Activated naive CD8-positive, alpha-beta T cell (primary cell): ENCODE results near the gene TEN1.

ENCODE experiments used
- H3K27ac Mint-ChIP-seq: one replicate; pipeline ENCODE4 v1.8.0; 2021; ENCODE audit warnings: mixed read lengths
- H3K27me3 Mint-ChIP-seq: one replicate; pipeline ENCODE4 v1.8.0; 2021; ENCODE audit warnings: mixed read lengths
- H3K36me3 Mint-ChIP-seq: one replicate; pipeline ENCODE4 v1.8.0; 2021; ENCODE audit warnings: mixed read lengths
- H3K4me1 Mint-ChIP-seq: one replicate; pipeline ENCODE4 v1.8.0; 2021; ENCODE audit warnings: low read depth, mixed read lengths
- H3K4me3 Mint-ChIP-seq: one replicate; pipeline ENCODE4 v1.8.0; 2021; ENCODE audit warnings: mild to moderate bottlenecking, mixed read lengths
- H3K9me3 Mint-ChIP-seq: one replicate; pipeline ENCODE4 v1.8.0; 2021; ENCODE audit warnings: low read depth, mixed read lengths

The TEN1 gene

GRCh38 chr17:75994802-75995370 lies 15.8 kb downstream of the TEN1 start:
- no peaks in the 10 kb centered on the region for H3K9me3 Mint-ChIP-seq
- H3K27me3 Mint-ChIP-seq, result no peaks in the 10 kb centered on the region
- H3K27ac Mint-ChIP-seq, result no peak overlapping the region
- peaks cover 4% of the 10 kb centered on the region for H3K36me3 Mint-ChIP-seq
- peaks cover 13% of the 10 kb centered on the region for H3K4me1 Mint-ChIP-seq
- no peak overlapping the region for H3K4me3 Mint-ChIP-seq

GRCh38 chr17:75995385-75995925 lies 16.4 kb downstream of the TEN1 start:
- no peak overlapping the region for H3K4me3 Mint-ChIP-seq
- H3K9me3 Mint-ChIP-seq, result no peaks in the 10 kb centered on the region
- H3K4me1 Mint-ChIP-seq, result peaks cover 13% of the 10 kb centered on the region
- no peaks in the 10 kb centered on the region for H3K27me3 Mint-ChIP-seq
- H3K36me3 Mint-ChIP-seq, result peaks cover 4% of the 10 kb centered on the region
- H3K27ac Mint-ChIP-seq, result no peak overlapping the region

- Mint-ChIP-seq H3K27ac (peak overlapping the region; percentile 81), H3K36me3 (no peaks in the 10 kb centered on the region), H3K4me1 (peaks cover 13% of the 10 kb centered on the region), H3K27me3 (no peaks in the 10 kb centered on the region), H3K9me3 (no peaks in the 10 kb centered on the region), H3K4me3 (peak overlapping the region; percentile 54)
Measured at GRCh38 chr17:75996665-75997590, 17.9 kb downstream of the TEN1 start.

- H3K27me3 Mint-ChIP-seq, result no peaks in the 10 kb centered on the region
- no peaks in the 10 kb centered on the region for H3K9me3 Mint-ChIP-seq
- no peak overlapping the region for H3K4me3 Mint-ChIP-seq
- H3K4me1 Mint-ChIP-seq, result peaks cover 13% of the 10 kb centered on the region
- no peaks in the 10 kb centered on the region for H3K36me3 Mint-ChIP-seq
- no peak overlapping the region for H3K27ac Mint-ChIP-seq
Measured at GRCh38 chr17:75998327-75998795, 19.3 kb downstream of the TEN1 start.

- H3K4me3 Mint-ChIP-seq, result no peak overlapping the region
- no peak overlapping the region for H3K27ac Mint-ChIP-seq
- no peaks in the 10 kb centered on the region for H3K27me3 Mint-ChIP-seq
- no peaks in the 10 kb centered on the region for H3K9me3 Mint-ChIP-seq
- H3K4me1 Mint-ChIP-seq, result peaks cover 13% of the 10 kb centered on the region
- H3K36me3 Mint-ChIP-seq, result no peaks in the 10 kb centered on the region
Measured at GRCh38 chr17:76000016-76000754, 21.1 kb downstream of the TEN1 start.

- no peaks in the 10 kb centered on the region for H3K9me3 Mint-ChIP-seq
- H3K36me3 Mint-ChIP-seq, result no peaks in the 10 kb centered on the region
- H3K4me1 Mint-ChIP-seq, result peaks cover 13% of the 10 kb centered on the region
- H3K27ac Mint-ChIP-seq, result no peak within 1 kb of the TSS
- H3K4me3 Mint-ChIP-seq, result no peak within 1 kb of the TSS
- no peaks in the 10 kb centered on the region for H3K27me3 Mint-ChIP-seq
Measured at GRCh38 chr17:76000755-76001521, 21.9 kb downstream of the TEN1 start, which contains the start of gene CDK3. Gene CDK3 (plus strand): TSS chr17:76000855. CDS start chr17:76001426, 571 bp downstream.

GRCh38 chr17:76002100-76002499 lies 23.1 kb downstream of the TEN1 start:
- Mint-ChIP-seq H3K27me3 (no peaks in the 10 kb centered on the region), H3K36me3 (no peaks in the 10 kb centered on the region), H3K27ac (no peak overlapping the region), H3K4me1 (peaks cover 6% of the 10 kb centered on the region), H3K9me3 (no peaks in the 10 kb centered on the region), H3K4me3 (no peak overlapping the region)

- H3K4me1 Mint-ChIP-seq, result no peaks in the 10 kb centered on the region
- no peak overlapping the region for H3K27ac Mint-ChIP-seq
- H3K36me3 Mint-ChIP-seq, result no peaks in the 10 kb centered on the region
- H3K4me3 Mint-ChIP-seq, result no peak overlapping the region
- H3K9me3 Mint-ChIP-seq, result no peaks in the 10 kb centered on the region
- no peaks in the 10 kb centered on the region for H3K27me3 Mint-ChIP-seq
Measured at GRCh38 chr17:76003915-76004314, 24.9 kb downstream of the TEN1 start.

- H3K27ac Mint-ChIP-seq, result no peak overlapping the region
- H3K36me3 Mint-ChIP-seq, result no peaks in the 10 kb centered on the region
- no peak overlapping the region for H3K4me3 Mint-ChIP-seq
- H3K4me1 Mint-ChIP-seq, result no peaks in the 10 kb centered on the region
- no peaks in the 10 kb centered on the region for H3K27me3 Mint-ChIP-seq
- H3K9me3 Mint-ChIP-seq, result no peaks in the 10 kb centered on the region
Measured at GRCh38 chr17:76004750-76005262, 25.8 kb downstream of the TEN1 start.

GRCh38 chr17:76005263-76006149 lies 26.5 kb downstream of the TEN1 start:
- Mint-ChIP-seq H3K4me3 (no peak overlapping the region), H3K9me3 (no peaks in the 10 kb centered on the region), H3K4me1 (no peaks in the 10 kb centered on the region), H3K27ac (no peak overlapping the region), H3K36me3 (no peaks in the 10 kb centered on the region), H3K27me3 (no peaks in the 10 kb centered on the region)

- H3K36me3 Mint-ChIP-seq, result no peaks in the 10 kb centered on the region
- no peaks in the 10 kb centered on the region for H3K9me3 Mint-ChIP-seq
- H3K27ac Mint-ChIP-seq, result no peak overlapping the region
- no peaks in the 10 kb centered on the region for H3K27me3 Mint-ChIP-seq
- no peaks in the 10 kb centered on the region for H3K4me1 Mint-ChIP-seq
- no peak overlapping the region for H3K4me3 Mint-ChIP-seq
Measured at GRCh38 chr17:76007131-76007849, 28.2 kb downstream of the TEN1 start.

GRCh38 chr17:76007850-76008165 lies 28.8 kb downstream of the TEN1 start:
- no peak overlapping the region for H3K27ac Mint-ChIP-seq
- H3K4me3 Mint-ChIP-seq, result no peak overlapping the region
- H3K9me3 Mint-ChIP-seq, result no peaks in the 10 kb centered on the region
- no peaks in the 10 kb centered on the region for H3K4me1 Mint-ChIP-seq
- H3K27me3 Mint-ChIP-seq, result no peaks in the 10 kb centered on the region
- H3K36me3 Mint-ChIP-seq, result no peaks in the 10 kb centered on the region

GRCh38 chr17:76008208-76008607 lies 29.2 kb downstream of the TEN1 start:
- Mint-ChIP-seq H3K4me3 (no peak overlapping the region), H3K27me3 (no peaks in the 10 kb centered on the region), H3K36me3 (no peaks in the 10 kb centered on the region), H3K27ac (no peak overlapping the region), H3K9me3 (no peaks in the 10 kb centered on the region), H3K4me1 (no peaks in the 10 kb centered on the region)
